Lung (tissue), 12 donors: Measurements from ENCODE around the gene KRTAP12-3. TPM values are rescaled to one million over a fixed set of nuclear protein-coding genes. Genes with fewer than 3 reads are reported as not detected.

Experiments
- ATAC-seq: fragments of 200-7000 bp; cut with Tn5 transposase; one replicate; pipeline ENCODE4 v1.9.1; 2020; ENCODE audit warnings: moderate number of reproducible peaks; ENCODE audit not compliant: insufficient read depth, low FRiP score
- DNase-seq, 3 donors: peaks; one replicate each; pipeline ENCODE4 v3.0.0-alpha.2; 2013 to 2017
- H3K27ac ChIP-seq, 2 donors: one replicate each; pipeline ENCODE4 v1.5.1; 2013; ENCODE audit warnings: mild to moderate bottlenecking in 2 of 2, moderate library complexity in 2 of 2, control low read depth in 1 of 2, inconsistent platforms in 1 of 2, low read depth in 1 of 2, low read length in 1 of 2
- H3K27me3 ChIP-seq, 3 donors: one replicate each; pipeline ENCODE4 v1.5.1; 2013; ENCODE audit warnings: low read length in 2 of 3; ENCODE audit not compliant: control insufficient read depth in 3 of 3, insufficient read depth in 3 of 3
- H3K36me3 ChIP-seq, 4 donors: one replicate each; pipeline ENCODE4 v1.5.1; 2013; ENCODE audit warnings: low read length in 4 of 4, mild to moderate bottlenecking in 1 of 4, moderate library complexity in 1 of 4; ENCODE audit not compliant: control insufficient read depth in 4 of 4, insufficient read depth in 4 of 4
- H3K4me1 ChIP-seq, 5 donors: one replicate each; pipeline ENCODE4 v1.5.1; 2013; ENCODE audit warnings: low read length in 5 of 5, mild to moderate bottlenecking in 2 of 5, moderate library complexity in 1 of 5; ENCODE audit not compliant: control insufficient read depth in 5 of 5, insufficient read depth in 5 of 5
- H3K4me3 ChIP-seq: one replicate; pipeline ENCODE4 v1.5.1; 2013; ENCODE audit warnings: mild to moderate bottlenecking, control low read depth, moderate library complexity
- H3K9ac ChIP-seq, 2 donors: one replicate each; pipeline ENCODE4 v1.5.1; 2013; ENCODE audit warnings: low read length in 2 of 2, control low read depth in 1 of 2; ENCODE audit not compliant: insufficient read depth in 1 of 2
- H3K9me3 ChIP-seq, 4 donors: one replicate each; pipeline ENCODE4 v1.5.1; 2013; ENCODE audit warnings: low read length in 3 of 4, mild to moderate bottlenecking in 1 of 4, moderate library complexity in 1 of 4; ENCODE audit not compliant: control insufficient read depth in 4 of 4, insufficient read depth in 3 of 4
- CTCF ChIP-seq: IDR thresholded peaks from 2 replicates; pipeline ENCODE4 v1.5.1; 2012; ENCODE audit warnings: mild to moderate bottlenecking; ENCODE audit errors: control extremely low read depth, extremely low read depth
- WGBS, 2 donors: extraction: QIAGEN DNeasy Blood & Tissue Kit; methylation state at CpG; one replicate each; pipeline ENCODE4 v1.1.7; 2013; 5-methylcytosine and 5-hydroxymethylcytosine counted together
- polyA plus RNA-seq, 2 donors: library from polyadenylated mRNA; stranded (reverse); fragments of 200-250 nt; gene quantifications; one replicate each; pipeline ENCODE4 v1.2.1, GENCODE V29; 2013
- total RNA-seq, 2 donors: library from RNA; depleted of rRNA in 1 of 2; stranded (reverse); fragments of >200 nt in 1 of 2; gene quantifications; one replicate each; pipeline ENCODE4 v1.2.1, GENCODE V29; 2014 to 2021
- donor health status: control.
- donor health status: control.
- donor health status: Bipolar disorder and iron deficiency.
- donor health status: healthy.
- donor health status: DM: yes; HTN: yes; CAD: no.

Gene KRTAP12-3
- total and polyA plus RNA-seq, 4 donors: not detected

- TF ChIP-seq CTCF: no peak
- no peak for ATAC-seq
Observed at GRCh38 chr21:44664691-44665090, 7.0 kb downstream of the KRTAP12-3 start.

GRCh38 chr21:44666401-44667320 is 8.9 kb downstream of the KRTAP12-3 start, which contains the start of gene KRTAP12-2:
Gene KRTAP12-2 (minus strand): TSS chr21:44666927. CDS start chr21:44666886, 41 bp downstream.
- TF ChIP-seq CTCF: no peak
- no peak within 1 kb of the TSS for H3K4me3 ChIP-seq
- H3K27ac ChIP-seq: no peak within 1 kb of the TSS
- no peaks in the 10 kb centered on the region for H3K4me1 ChIP-seq
- no peak for DNase-seq
- H3K27me3 ChIP-seq: no peaks in the 10 kb centered on the region
- H3K36me3 ChIP-seq: no peaks in the 10 kb centered on the region
- H3K9ac ChIP-seq: no peak within 1 kb of the TSS
- ATAC-seq: no peak
- peaks cover 0 to 8% (median 1%) of the 10 kb centered on the region in 4 donors for H3K9me3 ChIP-seq
- whole genome bisulfite sequencing, 2 donors: 68 to 76% methylated on average over 19 of the region's 19 CpGs

More at GRCh38 chr21:44664691-44665090, 7.0 kb downstream of the KRTAP12-3 start:
- no peaks in the 10 kb centered on the region for H3K9me3 ChIP-seq
- H3K4me3 ChIP-seq: no peak overlapping the region
- no peak overlapping the region for H3K27ac ChIP-seq
- DNase-seq: no peak
- H3K36me3 ChIP-seq: no peaks in the 10 kb centered on the region
- H3K9ac ChIP-seq: no peak overlapping the region
- WGBS, 2 donors: 89 to 91% methylated on average over 5 of the region's 5 CpGs
- H3K4me1 ChIP-seq: no peaks in the 10 kb centered on the region
- no peaks in the 10 kb centered on the region for H3K27me3 ChIP-seq

- no peaks in the 10 kb centered on the region for H3K36me3 ChIP-seq
- no peaks in the 10 kb centered on the region for H3K4me1 ChIP-seq
- no peak for ATAC-seq
- no peak overlapping the region for H3K4me3 ChIP-seq
- no peaks in the 10 kb centered on the region for H3K27me3 ChIP-seq
- no peak overlapping the region for H3K27ac ChIP-seq
- no peak for TF ChIP-seq CTCF
- H3K9me3 ChIP-seq: peaks cover 0 to 8% (median 3%) of the 10 kb centered on the region in 4 donors
- no peak for DNase-seq
- H3K9ac ChIP-seq: no peak overlapping the region
- 77 to 92% methylated on average over 1 of the region's 1 CpG for WGBS, 2 donors
Observed at GRCh38 chr21:44667612-44668011, 9.9 kb downstream of the KRTAP12-3 start.
